Measurements from ENCODE around the gene GPX5.

DNA sequence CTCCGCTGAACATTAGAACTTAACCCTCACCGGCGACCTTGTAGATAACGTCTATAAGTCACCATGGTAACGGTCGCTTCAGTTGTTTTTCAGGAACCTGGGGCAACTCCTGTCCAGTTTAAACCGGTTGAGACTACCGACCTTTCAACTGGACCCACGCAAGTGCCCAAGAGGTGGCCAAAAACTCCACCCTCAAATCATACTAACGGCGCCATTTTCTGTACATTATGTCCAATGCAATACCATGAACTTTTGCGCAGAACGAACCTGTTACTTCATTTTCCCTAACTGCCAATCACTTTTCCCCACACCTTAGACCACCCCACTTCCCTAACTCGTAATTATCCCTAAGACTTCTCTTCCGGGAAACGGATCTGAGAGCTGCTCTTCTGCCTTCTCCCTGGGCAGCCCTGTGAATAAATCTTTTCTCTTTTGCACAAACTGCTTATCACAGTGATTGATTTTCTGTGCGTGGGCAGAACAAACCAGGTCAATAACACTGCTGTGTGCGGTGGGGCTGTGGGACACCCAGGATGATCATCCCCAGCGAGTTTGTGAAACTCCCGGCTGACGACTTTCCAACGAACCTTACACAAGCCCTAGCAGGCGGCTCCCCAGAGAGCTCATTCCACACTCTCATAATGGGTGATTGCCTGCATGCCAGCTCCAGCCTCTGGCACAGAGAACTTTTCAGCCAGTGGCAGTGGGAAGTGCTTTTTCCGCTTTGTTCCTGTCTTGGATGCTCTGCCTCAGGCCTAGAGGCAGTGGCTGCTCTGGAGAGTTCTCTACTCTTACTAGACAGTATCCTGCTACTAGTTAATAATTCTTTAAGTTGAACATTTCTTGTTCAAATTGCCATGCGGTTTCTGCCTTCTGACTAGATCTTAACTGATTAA lies 28.6 kb downstream of the GPX5 start:
- TF ChIP-seq, protein P1, sequence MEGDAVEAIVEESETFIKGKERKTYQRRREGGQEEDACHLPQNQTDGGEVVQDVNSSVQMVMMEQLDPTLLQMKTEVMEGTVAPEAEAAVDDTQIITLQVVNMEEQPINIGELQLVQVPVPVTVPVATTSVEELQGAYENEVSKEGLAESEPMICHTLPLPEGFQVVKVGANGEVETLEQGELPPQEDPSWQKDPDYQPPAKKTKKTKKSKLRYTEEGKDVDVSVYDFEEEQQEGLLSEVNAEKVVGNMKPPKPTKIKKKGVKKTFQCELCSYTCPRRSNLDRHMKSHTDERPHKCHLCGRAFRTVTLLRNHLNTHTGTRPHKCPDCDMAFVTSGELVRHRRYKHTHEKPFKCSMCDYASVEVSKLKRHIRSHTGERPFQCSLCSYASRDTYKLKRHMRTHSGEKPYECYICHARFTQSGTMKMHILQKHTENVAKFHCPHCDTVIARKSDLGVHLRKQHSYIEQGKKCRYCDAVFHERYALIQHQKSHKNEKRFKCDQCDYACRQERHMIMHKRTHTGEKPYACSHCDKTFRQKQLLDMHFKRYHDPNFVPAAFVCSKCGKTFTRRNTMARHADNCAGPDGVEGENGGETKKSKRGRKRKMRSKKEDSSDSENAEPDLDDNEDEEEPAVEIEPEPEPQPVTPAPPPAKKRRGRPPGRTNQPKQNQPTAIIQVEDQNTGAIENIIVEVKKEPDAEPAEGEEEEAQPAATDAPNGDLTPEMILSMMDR (conservative IDR thresholded peaks at IDR 0.05; ENCODE audit: low read length): no peak
- no peak for TF ChIP-seq EZH2phosphoT487 (IDR thresholded peaks at IDR 0.05; ENCODE audit: borderline replicate concordance)
